Calu3 (cell line): ENCODE measurements around the gene S100A14. TPM values are rescaled to one million over a fixed set of nuclear protein-coding genes. Genes with fewer than 3 reads are reported as not detected.

Experiments
- BruUV-seq: library from RNA; stranded (reverse); fragments of 400-500 nt; replicated peaks from 2 replicates; lab custom pipeline; 2021; lab: Mats Ljungman, UMichigan
- CTCF ChIA-PET: fragments of 300-600 bp; sonication (Branson Sonifier 250); formaldehyde crosslinking; loops from one replicate; lab custom pipeline; 2022; ENCODE audit warnings: antibody characterized with exemption; lab: Charles Lee
- DNase-seq: peaks from one replicate; pipeline ENCODE4 v3.0.0; 2022
- H3K27ac Mint-ChIP-seq: one replicate; pipeline ENCODE4 v1.8.0; 2022; ENCODE audit warnings: mixed read lengths; ENCODE audit not compliant: unreplicated experiment
- H3K27me3 Mint-ChIP-seq: one replicate; pipeline ENCODE4 v1.8.0; 2022; ENCODE audit warnings: mixed read lengths; ENCODE audit not compliant: unreplicated experiment
- H3K36me3 Mint-ChIP-seq: one replicate; pipeline ENCODE4 v1.8.0; 2022; ENCODE audit warnings: mild to moderate bottlenecking, moderate library complexity, mixed read lengths; ENCODE audit not compliant: insufficient read depth, unreplicated experiment
- H3K4me1 Mint-ChIP-seq: one replicate; pipeline ENCODE4 v1.8.0; 2022; ENCODE audit warnings: mild to moderate bottlenecking, low read depth, mixed read lengths; ENCODE audit not compliant: unreplicated experiment
- H3K4me3 Mint-ChIP-seq: one replicate; pipeline ENCODE4 v1.8.0; 2022; ENCODE audit warnings: mild to moderate bottlenecking, low read depth, moderate library complexity, mixed read lengths; ENCODE audit not compliant: unreplicated experiment
- H3K9me3 Mint-ChIP-seq: one replicate; pipeline ENCODE4 v1.8.0; 2022; ENCODE audit warnings: low read depth, mixed read lengths; ENCODE audit not compliant: unreplicated experiment
- CTCF ChIP-seq: fragments of 200-600 bp; IDR thresholded peaks from one replicate; pipeline ENCODE4 v1.8.0; 2022; ENCODE audit warnings: antibody characterized with exemption; ENCODE audit not compliant: unreplicated experiment
- intact Hi-C: fragments of 100-400 bp; cut with micrococcal nuclease; formaldehyde crosslinking; loops from one replicate; pipeline ENCODE4 v1.10.0; 2022; ENCODE audit not compliant: unreplicated experiment
- total RNA-seq: library from RNA; stranded (reverse); gene quantifications from 2 replicates; pipeline ENCODE4 v1.2.3, GENCODE V29; 2022

Gene S100A14
- total RNA-seq, 1 experiment from 2014 or later, result 74.6 TPM

GRCh38 chr1:153638261-153638660 is 22.1 kb upstream of the S100A14 start:
- no peak for DNase-seq
- CTCF ChIA-PET, result interaction anchor here (0.8 to 0.9 kb wide), 2 partner anchors 21 to 22 kb away, joined by 4 to 5 read pairs; partner anchors contain the start of gene S100A14
- Mint-ChIP-seq H3K27me3 (no peaks in the 10 kb centered on the region), H3K36me3 (peaks cover 81% of the 10 kb centered on the region), H3K27ac (peak overlapping the region; percentile 8), H3K4me3 (no peak overlapping the region), H3K9me3 (no peaks in the 10 kb centered on the region), H3K4me1 (peaks cover 22% of the 10 kb centered on the region)
- intact Hi-C loops, result no loop called here
- BruUV-seq, result no TSS peak
- no peak for TF ChIP-seq CTCF

GRCh38 chr1:153636312-153636711 is 20.2 kb upstream of the S100A14 start:
- CTCF ChIA-PET, result no interaction called here
- intact Hi-C loops, result no loop called here

GRCh38 chr1:153635872-153636271 is 19.7 kb upstream of the S100A14 start:
- H3K36me3 Mint-ChIP-seq, result peaks cover 80% of the 10 kb centered on the region
- H3K27me3 Mint-ChIP-seq, result no peaks in the 10 kb centered on the region

More at GRCh38 chr1:153636312-153636711, 20.2 kb upstream of the S100A14 start:
- H3K27me3 Mint-ChIP-seq, result no peaks in the 10 kb centered on the region
- TF ChIP-seq CTCF, result no peak
- DNase-seq, result no peak
- H3K36me3 Mint-ChIP-seq, result peaks cover 83% of the 10 kb centered on the region
- no peak overlapping the region for H3K27ac Mint-ChIP-seq
- peak overlapping the region; percentile 98 for H3K4me3 Mint-ChIP-seq
- peaks cover 33% of the 10 kb centered on the region for H3K4me1 Mint-ChIP-seq
- no peaks in the 10 kb centered on the region for H3K9me3 Mint-ChIP-seq
- BruUV-seq, result no TSS peak

More at GRCh38 chr1:153635872-153636271, 19.7 kb upstream of the S100A14 start:
- no peak for TF ChIP-seq CTCF
- BruUV-seq, result no TSS peak
- Mint-ChIP-seq H3K27ac (peak overlapping the region; percentile 98), H3K4me1 (peaks cover 38% of the 10 kb centered on the region), H3K9me3 (no peaks in the 10 kb centered on the region), H3K4me3 (peak overlapping the region; percentile 98)
- no peak for DNase-seq
- CTCF ChIA-PET, result interaction anchor here (0.9 to 2.5 kb wide), 3 partner anchors 23 to 63 kb away, joined by 4 to 28 read pairs (median 19); partner anchors contain the start of gene S100A16
- intact Hi-C loops, result loop anchor here (2.0 kb wide), 1 partner anchor 63 kb away; no protein-coding TSS in a partner anchor
